Non-pigmented ciliary epithelial cell (primary cell): ENCODE measurements around the gene SYK.
"Not testable (repeated sequence)": the region's sequence is repeated elsewhere in the genome, so short reads cannot be mapped to it uniquely, and the experiment has no call there.

Experiments
- DNase-seq: peaks from one replicate; pipeline ENCODE4 v3.0.0-alpha.2; 2010; ENCODE audit warnings: low read depth

The SYK gene

DNA sequence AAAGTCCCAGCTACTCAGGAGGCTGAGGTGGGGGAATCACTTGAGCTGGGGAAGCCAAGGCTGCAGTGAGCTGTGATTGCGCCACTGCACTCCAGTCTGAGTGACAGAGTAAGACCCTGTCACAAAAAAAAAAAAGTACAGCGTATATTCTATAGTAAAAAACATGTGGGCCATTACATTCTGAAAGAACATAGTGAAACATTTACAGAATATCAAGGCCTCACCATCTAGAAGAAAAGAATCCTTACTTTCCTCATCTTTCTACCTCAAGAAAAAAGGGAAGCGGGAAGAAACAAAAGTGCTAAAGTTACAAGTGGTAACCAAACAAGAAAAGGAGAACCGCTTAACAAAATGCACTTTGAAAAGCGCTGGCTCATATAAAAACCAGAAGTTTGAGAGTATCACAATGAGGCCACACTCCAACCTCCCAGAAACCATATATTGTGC, 5.7 kb upstream of the SYK start:
- DNase-seq = no peak

DNA sequence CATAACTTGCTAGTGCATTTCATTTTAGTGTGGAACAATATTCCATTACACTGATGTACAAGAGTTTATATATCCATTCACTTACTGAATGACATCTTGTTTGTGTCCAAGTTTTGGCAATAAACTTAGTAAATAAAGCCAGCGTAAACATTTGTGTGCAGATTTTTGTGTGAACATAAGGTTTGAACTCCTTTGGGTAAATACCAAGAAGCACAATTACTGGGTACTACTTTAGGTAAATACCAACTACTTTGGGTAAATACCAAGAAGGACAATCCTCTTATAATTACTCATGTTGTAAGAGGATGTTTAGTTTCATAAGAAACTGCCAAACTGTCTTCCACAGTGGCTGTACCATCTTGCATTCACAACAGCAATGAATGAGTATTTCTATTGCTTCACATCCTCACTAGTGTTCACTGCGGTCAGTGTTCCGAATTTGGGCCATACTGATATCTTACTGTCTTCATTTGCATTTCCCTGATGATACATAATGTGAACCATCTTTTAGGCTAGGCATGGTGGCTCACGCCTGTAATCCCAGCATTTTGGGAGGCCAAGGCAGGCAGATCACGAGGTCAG, 2.3 kb upstream of the SYK start:
- no peak for DNase-seq

DNA sequence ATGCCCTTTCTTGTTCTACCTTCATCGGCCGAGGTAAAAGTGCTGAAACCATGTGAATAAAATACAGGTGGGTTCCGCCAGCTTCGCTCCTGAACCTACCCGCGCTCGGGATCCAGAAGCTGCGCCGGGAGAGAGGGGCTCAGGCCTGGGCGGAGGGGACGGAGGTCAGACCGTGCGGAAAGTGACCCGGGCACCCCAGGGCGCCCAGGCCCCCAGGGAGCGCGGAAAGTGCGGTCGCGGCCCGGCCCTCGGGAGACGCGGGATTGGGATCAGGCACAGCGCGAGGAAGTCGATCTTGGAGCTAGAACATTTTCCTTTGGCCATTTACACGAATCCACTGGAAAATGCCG, 329 bp downstream of the SYK start:
- no peak for DNase-seq

- no peak for DNase-seq
Observed at GRCh38 chr9:90802386-90802985, 867 bp downstream of the SYK start.

DNA sequence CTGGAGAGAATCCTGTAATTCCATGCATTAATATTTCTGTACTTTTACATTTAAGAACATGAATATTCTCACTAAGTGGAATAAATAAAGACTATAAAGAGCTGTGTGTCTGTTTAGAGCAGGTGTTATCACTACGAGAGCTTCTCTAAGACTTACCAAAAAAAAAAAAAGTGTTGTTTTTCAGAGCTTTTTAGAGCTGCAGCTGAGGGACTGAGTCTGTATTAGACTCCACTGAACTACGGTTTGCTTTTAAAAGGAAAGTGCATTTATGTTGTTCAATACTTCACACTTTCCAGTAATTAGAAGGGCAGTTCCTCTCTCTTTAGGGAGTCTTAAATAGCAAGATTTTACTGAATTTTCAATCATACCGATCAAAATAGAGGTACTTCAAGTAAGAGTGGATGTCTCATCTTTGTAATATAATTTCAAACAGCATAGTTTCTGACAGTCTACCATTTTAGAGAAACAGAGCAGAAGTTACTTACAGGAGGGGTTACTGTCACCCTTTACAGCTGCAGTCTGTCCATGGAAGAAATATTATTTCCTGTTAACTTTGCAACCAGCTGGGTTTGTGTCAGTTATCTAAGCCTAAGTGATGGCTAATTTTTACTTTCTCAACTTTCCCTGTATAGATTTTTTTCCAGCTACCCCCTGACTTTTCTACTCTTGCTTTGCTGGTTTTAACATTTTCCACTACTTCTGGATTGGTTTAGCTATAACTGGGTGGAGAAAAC, 2.4 kb downstream of the SYK start:
- DNase-seq = no peak

DNA sequence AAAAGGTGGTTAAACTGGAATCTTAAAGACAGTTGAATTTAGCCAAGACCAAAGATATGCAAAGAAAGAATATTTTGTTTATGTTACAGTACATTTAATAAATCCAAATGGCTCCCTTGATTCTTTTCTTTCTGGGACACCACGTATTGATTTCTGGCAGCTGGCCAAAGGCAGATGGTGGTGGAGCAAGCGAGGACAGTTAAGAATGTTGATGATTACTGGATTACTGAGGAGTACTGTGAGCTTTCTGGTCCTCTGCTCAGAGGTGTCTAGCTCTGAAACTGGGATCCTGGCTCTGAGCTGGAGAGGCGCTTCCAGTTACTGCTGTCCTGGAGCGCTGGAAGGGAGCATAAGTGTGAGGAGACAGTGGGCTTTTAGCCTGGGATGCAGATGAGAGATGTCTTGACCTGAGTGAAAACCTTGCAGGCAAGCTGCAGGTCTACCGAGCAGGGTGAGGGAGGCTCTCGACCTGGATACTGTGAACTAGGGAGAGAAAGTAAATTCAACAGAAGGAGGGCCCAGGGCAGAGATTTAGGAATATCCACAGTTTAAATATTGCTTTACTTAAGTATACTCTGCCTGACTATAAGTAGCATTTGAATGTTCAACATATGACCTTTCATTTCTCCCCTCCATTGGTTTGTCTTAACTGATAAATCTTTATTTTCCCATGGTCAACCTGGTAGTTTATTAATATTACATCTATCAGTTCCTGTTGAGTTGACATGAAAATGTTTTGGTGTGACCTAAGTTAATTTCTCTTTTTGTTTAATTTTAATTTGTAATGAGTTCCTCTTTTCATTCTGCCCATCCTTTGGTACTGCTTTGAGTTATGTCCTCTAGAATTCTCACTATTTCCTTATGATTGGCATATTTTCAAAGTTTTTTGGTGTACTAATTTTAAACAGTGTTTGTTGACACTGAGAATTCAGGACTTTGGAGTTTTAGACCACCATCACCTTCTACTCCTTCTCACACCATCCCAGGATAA, 3.7 kb downstream of the SYK start:
- no peak for DNase-seq

DNA sequence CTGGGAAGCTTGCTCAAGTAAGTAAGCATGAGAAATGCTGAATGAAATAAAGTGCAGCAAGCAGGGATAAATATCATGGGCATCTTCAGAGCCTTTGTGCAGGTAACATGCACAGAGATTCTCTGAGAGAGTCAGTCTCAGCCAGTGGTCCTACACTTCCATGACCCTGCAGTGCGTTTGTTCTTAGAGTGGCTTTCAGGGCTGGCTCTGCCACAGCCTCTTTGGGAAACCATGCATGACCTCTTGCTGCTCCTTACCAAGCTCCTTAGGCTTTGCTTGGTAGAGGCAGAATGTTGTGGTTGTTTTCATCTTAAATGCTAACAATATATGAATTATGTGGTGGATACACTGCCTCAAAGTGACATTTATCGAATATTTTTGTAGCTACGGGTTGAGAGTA, 5.4 kb downstream of the SYK start:
- DNase-seq = no peak

- no peak for DNase-seq
Observed at GRCh38 chr9:90808398-90808797, 6.8 kb downstream of the SYK start.

- no peak for DNase-seq
Observed at GRCh38 chr9:90808890-90809685, 7.5 kb downstream of the SYK start.

DNA sequence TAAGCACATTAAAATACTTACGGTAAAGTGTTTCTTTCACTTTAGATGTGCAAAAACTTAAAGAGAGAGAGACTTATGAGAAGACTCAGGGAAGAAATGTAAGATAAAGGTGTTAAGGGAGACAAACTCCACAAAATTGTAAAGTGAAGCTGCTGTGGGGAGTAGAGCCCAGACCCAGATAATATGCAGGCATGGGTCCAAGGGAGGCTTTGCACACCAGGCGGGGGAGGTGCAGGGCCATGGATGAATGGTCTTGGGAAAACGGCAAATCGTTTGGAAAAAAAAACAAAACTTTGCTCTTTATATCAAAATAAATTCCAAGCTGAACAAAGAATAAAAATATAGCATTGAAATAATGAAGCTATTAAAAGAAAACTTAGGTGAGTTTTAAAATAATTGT, 9.1 kb downstream of the SYK start:
- no peak for DNase-seq

DNA sequence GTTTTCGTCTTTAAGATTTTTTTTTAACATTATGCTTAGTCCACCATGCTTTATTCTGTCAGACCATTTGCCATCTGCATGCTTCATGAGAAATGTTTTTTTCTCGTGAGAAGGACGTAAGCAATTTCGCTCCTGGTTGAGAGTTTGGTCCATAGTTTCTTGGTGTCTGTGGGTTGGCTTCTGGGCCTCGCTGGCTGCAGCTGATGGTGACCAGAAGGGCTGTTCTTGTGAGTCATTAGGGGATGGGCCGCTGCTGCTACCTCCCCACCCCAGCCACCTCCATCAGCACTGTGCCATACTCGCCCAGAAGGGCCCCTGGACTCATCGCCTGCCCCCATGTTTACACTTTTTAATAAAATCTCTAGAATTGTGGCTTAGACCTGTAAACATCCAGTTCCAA, 11.4 kb downstream of the SYK start:
- no peak for DNase-seq

- no peak for DNase-seq
Observed at GRCh38 chr9:90813523-90813922, 11.9 kb downstream of the SYK start.

DNA sequence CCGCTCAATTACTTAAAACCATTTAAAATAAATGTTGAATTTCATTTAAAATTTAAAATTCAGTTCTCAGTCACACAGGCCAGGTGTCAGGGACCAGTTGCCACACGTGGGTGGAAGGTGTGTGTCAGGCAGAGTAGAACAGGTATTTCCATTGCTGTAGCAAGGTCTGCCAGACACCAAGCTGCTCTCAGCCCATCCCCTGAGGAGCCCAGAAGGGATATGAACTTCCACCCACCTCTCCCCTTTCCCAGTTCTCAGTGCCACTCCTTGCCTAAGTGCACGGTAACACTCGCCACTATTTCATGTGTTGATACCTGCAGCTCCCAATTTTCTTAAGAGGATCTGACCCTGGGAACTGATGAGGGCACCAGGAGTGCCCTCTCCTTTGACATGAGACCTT, 12.7 kb downstream of the SYK start:
- DNase-seq = no peak

- DNase-seq = no peak
Observed at GRCh38 chr9:90815183-90815943, 13.7 kb downstream of the SYK start.

GRCh38 chr9:90815944-90816357, 14.3 kb downstream of the SYK start:
- DNase-seq = no peak

GRCh38 chr9:90816690-90817089, 15.1 kb downstream of the SYK start:
- DNase-seq = no peak

GRCh38 chr9:90818279-90818678, 16.7 kb downstream of the SYK start:
- DNase-seq = no peak

DNA sequence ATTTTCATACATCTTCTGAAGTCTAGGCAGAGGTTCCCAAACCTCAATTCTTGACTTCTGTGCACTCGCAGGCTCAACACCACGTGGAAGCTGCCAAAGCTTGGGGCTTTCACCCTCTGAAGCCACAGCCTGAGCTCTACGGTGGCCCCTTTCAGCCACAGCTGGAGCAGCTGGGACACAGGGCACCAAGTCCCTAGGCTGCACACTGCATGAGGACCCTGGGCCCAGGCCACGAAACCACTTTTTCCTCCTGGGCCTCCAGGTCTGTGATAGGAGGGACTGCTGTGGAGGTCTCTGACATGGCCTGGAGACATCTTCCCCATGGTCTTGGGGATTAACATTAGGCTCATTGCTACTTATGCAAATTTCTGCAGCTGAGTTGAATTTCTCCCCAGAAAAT, 18.8 kb downstream of the SYK start:
- DNase-seq = not testable (repeated sequence)

DNA sequence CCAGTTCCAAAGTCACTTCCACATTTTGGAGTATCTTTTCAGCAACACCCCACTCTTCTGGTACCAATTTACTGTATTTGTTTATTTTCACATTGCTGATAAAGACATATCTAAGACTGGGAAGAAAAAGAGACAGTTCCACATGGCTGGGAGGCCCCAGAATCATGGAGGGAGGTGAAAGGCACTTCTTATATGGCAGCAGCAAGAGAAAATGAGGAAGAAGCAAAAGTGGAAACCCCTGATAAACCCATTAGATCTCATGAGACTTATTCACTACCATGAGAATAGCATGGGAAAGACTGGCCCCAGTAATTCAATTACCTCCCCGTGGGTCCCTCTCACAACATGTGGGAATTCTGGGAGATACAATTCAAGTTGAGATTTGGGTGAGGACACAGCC, 19.6 kb downstream of the SYK start:
- not testable (repeated sequence) for DNase-seq

GRCh38 chr9:90821697-90822096, 20.1 kb downstream of the SYK start:
- no peak for DNase-seq

GRCh38 chr9:90822866-90823265, 21.2 kb downstream of the SYK start:
- no peak for DNase-seq
